ENCODE measurements around the gene PEF1. TPM values are rescaled to one million over a fixed set of nuclear protein-coding genes. Genes with fewer than 3 reads are reported as not detected.

The PEF1 gene
- total RNA-seq, 2 experiments from 2014 or later: 50.4 to 50.5 TPM

- Mint-ChIP-seq H3K4me1 (peaks cover 16% of the 10 kb centered on the region), H3K9me3 (no peaks in the 10 kb centered on the region), H3K27me3 (peaks cover 14% of the 10 kb centered on the region), H3K27ac (no peak overlapping the region), H3K36me3 (ENCODE audit: low read depth) (peaks cover 4% of the 10 kb centered on the region), H3K4me3 (no peak overlapping the region)
- CTCF ChIA-PET: no interaction called here
- DNase-seq: no peak
- POLR2A ChIA-PET: no interaction called here
These were observed 22.6 kb downstream of the PEF1 start for GRCh38 chr1:31621847-31622730.

DNA sequence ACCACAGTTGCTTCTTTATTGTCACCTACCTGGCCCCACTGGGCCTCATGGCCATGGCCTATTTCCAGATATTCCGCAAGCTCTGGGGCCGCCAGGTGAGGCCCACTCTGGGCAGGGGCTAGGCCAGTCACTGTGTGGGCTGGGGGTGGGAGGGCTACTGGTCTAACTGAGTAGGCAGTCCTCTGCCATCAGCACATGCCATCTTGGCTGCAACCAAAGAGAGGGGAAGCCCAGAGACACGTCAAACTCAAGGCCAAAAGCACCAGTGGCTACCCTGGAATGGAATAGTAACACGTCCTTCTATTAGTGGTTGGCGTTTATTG is 23.2 kb downstream of the PEF1 start:
- CTCF ChIA-PET: no interaction called here
- Mint-ChIP-seq H3K27me3 (peaks cover 20% of the 10 kb centered on the region), H3K4me1 (peaks cover 16% of the 10 kb centered on the region), H3K27ac (no peak overlapping the region), H3K4me3 (no peak overlapping the region), H3K36me3 (ENCODE audit: low read depth) (peaks cover 4% of the 10 kb centered on the region), H3K9me3 (no peaks in the 10 kb centered on the region)
- POLR2A ChIA-PET: no interaction called here
- no peak for DNase-seq

DNA sequence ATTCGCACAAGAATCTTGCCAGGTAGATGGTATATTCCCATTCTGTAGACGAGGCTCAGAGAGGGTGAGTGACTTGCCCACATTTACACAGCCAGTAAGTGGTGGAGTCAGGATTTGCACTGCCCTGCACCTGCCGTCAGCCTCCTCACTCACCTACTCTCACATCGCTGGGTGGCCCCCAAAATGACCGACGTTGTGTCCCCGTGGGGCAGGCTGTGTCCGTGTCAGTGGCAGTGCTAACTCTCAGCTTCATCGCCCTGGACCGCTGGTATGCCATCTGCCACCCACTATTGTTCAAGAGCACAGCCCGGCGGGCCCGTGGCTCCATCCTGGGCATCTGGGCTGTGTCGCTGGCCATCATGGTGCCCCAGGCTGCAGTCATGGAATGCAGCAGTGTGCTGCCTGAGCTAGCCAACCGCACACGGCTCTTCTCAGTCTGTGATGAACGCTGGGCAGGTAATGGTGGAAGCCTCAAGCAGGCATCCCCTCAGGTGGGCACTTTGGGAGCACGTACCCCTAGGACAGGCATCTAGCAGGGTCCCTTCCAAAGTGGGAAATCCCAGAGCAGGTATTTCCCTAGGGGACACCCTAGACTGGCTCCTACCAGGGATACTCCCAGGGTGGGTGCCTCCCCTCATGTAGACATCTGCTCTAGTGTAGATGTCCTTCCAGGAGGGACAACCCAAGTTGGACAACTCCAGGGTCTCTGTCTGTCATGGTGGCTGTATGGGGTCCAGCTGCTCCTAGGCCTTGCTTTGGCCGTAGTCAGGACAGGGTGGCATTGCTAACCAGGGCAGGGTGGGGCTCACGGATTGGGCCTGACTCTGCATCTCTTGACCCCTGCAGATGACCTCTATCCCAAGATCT is 23.8 kb downstream of the PEF1 start:
- Mint-ChIP-seq H3K27ac (no peak overlapping the region), H3K36me3 (ENCODE audit: low read depth) (peaks cover 4% of the 10 kb centered on the region), H3K4me3 (no peak overlapping the region), H3K27me3 (peaks cover 26% of the 10 kb centered on the region), H3K9me3 (no peaks in the 10 kb centered on the region), H3K4me1 (peaks cover 16% of the 10 kb centered on the region)
- no peak for DNase-seq
- CTCF ChIA-PET: interaction anchor here (0.7 kb wide), 1 partner anchor 18 kb away, joined by 4 read pairs; no protein-coding TSS in a partner anchor
- POLR2A ChIA-PET: no interaction called here

GRCh38 chr1:31618916-31619846 is 25.5 kb downstream of the PEF1 start:
- no peak for DNase-seq
- peaks cover 4% of the 10 kb centered on the region for H3K36me3 Mint-ChIP-seq (ENCODE audit: low read depth)
- POLR2A ChIA-PET: interaction anchor here (0.8 to 1.3 kb wide), 2 partner anchors 8 to 10 kb away, joined by 3 read pairs; no protein-coding TSS in a partner anchor
- H3K27me3 Mint-ChIP-seq: peaks cover 30% of the 10 kb centered on the region
- H3K27ac Mint-ChIP-seq: no peak overlapping the region
- H3K4me1 Mint-ChIP-seq: peaks cover 8% of the 10 kb centered on the region
- H3K9me3 Mint-ChIP-seq: no peaks in the 10 kb centered on the region
- H3K4me3 Mint-ChIP-seq: no peak overlapping the region
- CTCF ChIA-PET: interaction anchor here (0.6 to 2.4 kb wide), 8 partner anchors 10 to 296 kb away, joined by 3 to 10 read pairs (median 4); no protein-coding TSS in a partner anchor

- peaks cover 2% of the 10 kb centered on the region for H3K4me1 Mint-ChIP-seq
- no peaks in the 10 kb centered on the region for H3K9me3 Mint-ChIP-seq
- ChIA-PET POLR2A (interaction anchor here (0.8 to 1.3 kb wide), 3 partner anchors 9 to 129 kb away, joined by 3 read pairs; no protein-coding TSS in a partner anchor), CTCF (interaction anchor here (0.6 to 2.4 kb wide), 7 partner anchors 9 to 297 kb away, joined by 3 to 10 read pairs (median 4); no protein-coding TSS in a partner anchor)
- H3K36me3 Mint-ChIP-seq (ENCODE audit: low read depth): no peaks in the 10 kb centered on the region
- no peak overlapping the region for H3K4me3 Mint-ChIP-seq
- peak; percentile 32 for DNase-seq
- H3K27ac Mint-ChIP-seq: no peak overlapping the region
- peaks cover 30% of the 10 kb centered on the region for H3K27me3 Mint-ChIP-seq
These were observed 26.5 kb downstream of the PEF1 start for GRCh38 chr1:31617916-31618746.

- POLR2A ChIA-PET: interaction anchor here (1.0 kb wide), 1 partner anchor 129 kb away, joined by 3 read pairs; no protein-coding TSS in a partner anchor
- no peaks in the 10 kb centered on the region for H3K36me3 Mint-ChIP-seq (ENCODE audit: low read depth)
- peaks cover 30% of the 10 kb centered on the region for H3K27me3 Mint-ChIP-seq
- no peaks in the 10 kb centered on the region for H3K9me3 Mint-ChIP-seq
- no peak within 1 kb of the TSS for H3K27ac Mint-ChIP-seq
- CTCF ChIA-PET: interaction anchor here (1.0 to 2.4 kb wide), 6 partner anchors 8 to 172 kb away, joined by 3 to 10 read pairs (median 4); partner anchors contain the start of gene PEF1
- DNase-seq: no peak
- H3K4me3 Mint-ChIP-seq: no peak within 1 kb of the TSS
- H3K4me1 Mint-ChIP-seq: peaks cover 2% of the 10 kb centered on the region
These were observed 27.3 kb downstream of the PEF1 start, which contains the start of gene HCRTR1 for GRCh38 chr1:31617218-31617915. HCRTR1 (plus strand) TSS chr1:31617689; CDS start chr1:31619193, 1,504 bp downstream.

GRCh38 chr1:31615939-31616338 is 28.7 kb downstream of the PEF1 start:
- CTCF ChIA-PET: no interaction called here
- H3K9me3 Mint-ChIP-seq: no peaks in the 10 kb centered on the region
- peaks cover 6% of the 10 kb centered on the region for H3K4me1 Mint-ChIP-seq
- H3K27me3 Mint-ChIP-seq: peaks cover 30% of the 10 kb centered on the region
- no peak overlapping the region for H3K4me3 Mint-ChIP-seq
- no peak for DNase-seq
- H3K36me3 Mint-ChIP-seq (ENCODE audit: low read depth): no peaks in the 10 kb centered on the region
- POLR2A ChIA-PET: interaction anchor here (0.9 kb wide), 1 partner anchor 27 kb away, joined by 5 read pairs; no protein-coding TSS in a partner anchor
- no peak overlapping the region for H3K27ac Mint-ChIP-seq

- Mint-ChIP-seq H3K27ac (no peak overlapping the region), H3K27me3 (peaks cover 30% of the 10 kb centered on the region), H3K36me3 (ENCODE audit: low read depth) (no peaks in the 10 kb centered on the region), H3K9me3 (no peaks in the 10 kb centered on the region), H3K4me3 (no peak overlapping the region), H3K4me1 (peaks cover 6% of the 10 kb centered on the region)
- ChIA-PET CTCF (no interaction called here), POLR2A (no interaction called here)
- no peak for DNase-seq
These were observed 29.3 kb downstream of the PEF1 start for GRCh38 chr1:31615414-31615813.

DNA sequence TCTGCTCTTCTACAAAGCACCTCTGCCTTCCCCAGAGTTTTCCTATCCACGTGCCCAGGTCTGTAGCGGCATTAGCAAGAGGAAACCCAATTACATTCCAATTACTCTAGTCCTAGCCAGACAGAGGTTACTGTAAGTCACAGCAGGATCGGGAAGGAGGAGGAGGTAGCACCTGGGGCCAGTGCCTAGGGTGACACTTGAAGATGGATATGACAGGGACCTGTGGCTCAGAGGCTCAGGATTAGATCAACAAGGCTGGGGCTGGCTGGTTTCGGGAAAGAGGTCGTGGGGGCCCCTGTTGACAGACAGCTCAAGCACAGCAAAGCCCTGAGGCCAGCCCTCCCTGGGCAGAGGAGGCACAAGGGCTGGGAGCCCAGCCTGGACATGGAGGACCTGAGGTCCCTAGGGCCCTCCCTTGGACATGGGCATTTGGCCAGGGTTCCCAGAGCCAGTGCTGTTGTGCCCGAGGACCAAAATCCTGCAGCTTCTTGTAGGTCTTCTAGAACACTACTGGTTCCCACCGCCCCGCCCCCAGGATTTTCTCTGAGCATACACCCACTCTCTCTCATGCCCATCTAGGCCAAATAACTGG is 30.2 kb downstream of the PEF1 start:
- CTCF ChIA-PET: no interaction called here
- no peaks in the 10 kb centered on the region for H3K9me3 Mint-ChIP-seq
- H3K4me3 Mint-ChIP-seq: no peak overlapping the region
- peaks cover 6% of the 10 kb centered on the region for H3K4me1 Mint-ChIP-seq
- POLR2A ChIA-PET: no interaction called here
- no peak overlapping the region for H3K27ac Mint-ChIP-seq
- peaks cover 29% of the 10 kb centered on the region for H3K27me3 Mint-ChIP-seq
- DNase-seq: no peak
- H3K36me3 Mint-ChIP-seq (ENCODE audit: low read depth): no peaks in the 10 kb centered on the region

- ChIA-PET POLR2A (interaction anchor here (1.1 kb wide), 1 partner anchor 35 kb away, joined by 3 read pairs; the partner anchor contains the start of gene PEF1), CTCF (interaction anchor here (1.1 kb wide), 1 partner anchor 9 kb away, joined by 3 read pairs; no protein-coding TSS in a partner anchor)
- Mint-ChIP-seq H3K27me3 (peaks cover 6% of the 10 kb centered on the region), H3K9me3 (no peaks in the 10 kb centered on the region), H3K4me3 (no peak overlapping the region), H3K4me1 (peaks cover 16% of the 10 kb centered on the region), H3K36me3 (ENCODE audit: low read depth) (no peaks in the 10 kb centered on the region), H3K27ac (no peak overlapping the region)
- no peak for DNase-seq
These were observed 35.1 kb downstream of the PEF1 start for GRCh38 chr1:31609514-31610118.

All from activated CD4-positive, alpha-beta memory T cell treated with anti-CD3 and anti-CD28 coated beads, Interleukin-2, amount 10 ng/mL, durations not matched to agents 7 days and 5 days (primary cell).